Measurements from ENCODE around the gene TRIP11. TPM values are rescaled to one million over a fixed set of nuclear protein-coding genes. Genes with fewer than 3 reads are reported as not detected.

Gene TRIP11
- total RNA-seq, 2 experiments from 2014 or later, result 39.2 to 47.4 TPM

- H3K27ac Mint-ChIP-seq, result no peak overlapping the region
- no peak overlapping the region for H3K4me3 Mint-ChIP-seq
- no peaks in the 10 kb centered on the region for H3K27me3 Mint-ChIP-seq
- ATAC-seq (no peak), DNase-seq (no peak)
- CTCF ChIA-PET, result no interaction called here
- H3K4me1 Mint-ChIP-seq, result peaks cover 34% of the 10 kb centered on the region
- no peaks in the 10 kb centered on the region for H3K9me3 Mint-ChIP-seq (ENCODE audit: low read depth)
- H3K36me3 Mint-ChIP-seq, result peaks cover 18% of the 10 kb centered on the region
These were observed 4.0 kb downstream of the TRIP11 start for GRCh38 chr14:92035890-92036289.

GRCh38 chr14:92033906-92034687 lies 5.8 kb downstream of the TRIP11 start:
- no peak overlapping the region for H3K27ac Mint-ChIP-seq
- H3K36me3 Mint-ChIP-seq, result peaks cover 25% of the 10 kb centered on the region
- H3K4me1 Mint-ChIP-seq, result peaks cover 31% of the 10 kb centered on the region
- ATAC-seq, result no peak
- no peaks in the 10 kb centered on the region for H3K9me3 Mint-ChIP-seq (ENCODE audit: low read depth)
- no peak overlapping the region for H3K4me3 Mint-ChIP-seq
- no peaks in the 10 kb centered on the region for H3K27me3 Mint-ChIP-seq
- CTCF ChIA-PET, result interaction anchor here (1.2 kb wide), 1 partner anchor 16 kb away, joined by 4 read pairs; no protein-coding TSS in a partner anchor
- DNase-seq, result no peak

GRCh38 chr14:92033433-92033832 lies 6.4 kb downstream of the TRIP11 start:
- Mint-ChIP-seq H3K9me3 (ENCODE audit: low read depth) (no peaks in the 10 kb centered on the region), H3K4me1 (peaks cover 25% of the 10 kb centered on the region), H3K4me3 (no peak overlapping the region), H3K27ac (no peak overlapping the region), H3K36me3 (peaks cover 27% of the 10 kb centered on the region), H3K27me3 (no peaks in the 10 kb centered on the region)
- CTCF ChIA-PET, result interaction anchor here (0.7 to 1.2 kb wide), 2 partner anchors 15 to 756 kb away, joined by 4 read pairs; no protein-coding TSS in a partner anchor
- no peak for ATAC-seq
- no peak for DNase-seq

- no peak overlapping the region for H3K27ac Mint-ChIP-seq
- CTCF ChIA-PET, result interaction anchor here (0.6 kb wide), 1 partner anchor 32 kb away, joined by 3 read pairs; no protein-coding TSS in a partner anchor
- H3K9me3 Mint-ChIP-seq (ENCODE audit: low read depth), result no peaks in the 10 kb centered on the region
- H3K36me3 Mint-ChIP-seq, result peaks cover 36% of the 10 kb centered on the region
- H3K4me3 Mint-ChIP-seq, result no peak overlapping the region
- ATAC-seq (no peak), DNase-seq (no peak)
- H3K27me3 Mint-ChIP-seq, result no peaks in the 10 kb centered on the region
- H3K4me1 Mint-ChIP-seq, result peaks cover 15% of the 10 kb centered on the region
These were observed 13.2 kb downstream of the TRIP11 start for GRCh38 chr14:92026548-92027190.

- DNase-seq, result no peak
- Mint-ChIP-seq H3K36me3 (peaks cover 31% of the 10 kb centered on the region), H3K9me3 (ENCODE audit: low read depth) (no peaks in the 10 kb centered on the region), H3K4me1 (peaks cover 10% of the 10 kb centered on the region), H3K4me3 (no peak overlapping the region), H3K27ac (no peak overlapping the region), H3K27me3 (no peaks in the 10 kb centered on the region)
- ATAC-seq, result no peak
- CTCF ChIA-PET, result no interaction called here
These were observed 17.8 kb downstream of the TRIP11 start for GRCh38 chr14:92022036-92022435.

GRCh38 chr14:92021523-92021922 lies 18.3 kb downstream of the TRIP11 start:
- Mint-ChIP-seq H3K27ac (no peak overlapping the region), H3K27me3 (no peaks in the 10 kb centered on the region), H3K4me1 (peaks cover 7% of the 10 kb centered on the region), H3K4me3 (no peak overlapping the region), H3K36me3 (peaks cover 27% of the 10 kb centered on the region), H3K9me3 (ENCODE audit: low read depth) (no peaks in the 10 kb centered on the region)
- ATAC-seq (no peak), DNase-seq (no peak)
- CTCF ChIA-PET, result interaction anchor here (0.7 kb wide), 1 partner anchor 697 kb away, joined by 3 read pairs; no protein-coding TSS in a partner anchor

- DNase-seq (no peak), ATAC-seq (peak; percentile 27)
- Mint-ChIP-seq H3K4me3 (no peak overlapping the region), H3K4me1 (peaks cover 25% of the 10 kb centered on the region), H3K27me3 (no peaks in the 10 kb centered on the region), H3K27ac (peak overlapping the region; percentile 41), H3K9me3 (ENCODE audit: low read depth) (no peaks in the 10 kb centered on the region), H3K36me3 (peaks cover 48% of the 10 kb centered on the region)
- CTCF ChIA-PET, result no interaction called here
These were observed 25.8 kb downstream of the TRIP11 start for GRCh38 chr14:92014040-92014439.

- Mint-ChIP-seq H3K27ac (no peak overlapping the region), H3K27me3 (no peaks in the 10 kb centered on the region), H3K36me3 (peaks cover 53% of the 10 kb centered on the region), H3K9me3 (ENCODE audit: low read depth) (no peaks in the 10 kb centered on the region), H3K4me1 (peaks cover 24% of the 10 kb centered on the region), H3K4me3 (no peak overlapping the region)
- no peak for ATAC-seq
- CTCF ChIA-PET, result interaction anchor here (0.5 to 1.8 kb wide), 2 partner anchors 15 to 95 kb away, joined by 4 to 7 read pairs; no protein-coding TSS in a partner anchor
- DNase-seq, result no peak
These were observed 27.6 kb downstream of the TRIP11 start for GRCh38 chr14:92012121-92012748.

GRCh38 chr14:92010644-92011043 lies 29.2 kb downstream of the TRIP11 start:
- Mint-ChIP-seq H3K4me1 (peaks cover 25% of the 10 kb centered on the region), H3K36me3 (peaks cover 54% of the 10 kb centered on the region), H3K27ac (no peak overlapping the region), H3K9me3 (ENCODE audit: low read depth) (no peaks in the 10 kb centered on the region), H3K4me3 (no peak overlapping the region), H3K27me3 (no peaks in the 10 kb centered on the region)
- no peak for ATAC-seq
- CTCF ChIA-PET, result interaction anchor here (1.2 kb wide), 1 partner anchor 13 kb away, joined by 3 read pairs; no protein-coding TSS in a partner anchor
- DNase-seq, result no peak

GRCh38 chr14:92009604-92010003 lies 30.3 kb downstream of the TRIP11 start:
- H3K4me3 Mint-ChIP-seq, result no peak overlapping the region
- ATAC-seq (no peak), DNase-seq (no peak)
- H3K27ac Mint-ChIP-seq, result no peak overlapping the region
- H3K27me3 Mint-ChIP-seq, result no peaks in the 10 kb centered on the region
- CTCF ChIA-PET, result no interaction called here
- peaks cover 31% of the 10 kb centered on the region for H3K4me1 Mint-ChIP-seq
- no peaks in the 10 kb centered on the region for H3K9me3 Mint-ChIP-seq (ENCODE audit: low read depth)
- H3K36me3 Mint-ChIP-seq, result peaks cover 62% of the 10 kb centered on the region

- Mint-ChIP-seq H3K9me3 (ENCODE audit: low read depth) (no peaks in the 10 kb centered on the region), H3K27ac (no peak overlapping the region), H3K4me3 (no peak overlapping the region), H3K4me1 (peaks cover 19% of the 10 kb centered on the region), H3K36me3 (peaks cover 50% of the 10 kb centered on the region), H3K27me3 (no peaks in the 10 kb centered on the region)
- ATAC-seq (no peak), DNase-seq (no peak)
- CTCF ChIA-PET, result no interaction called here
These were observed 34.8 kb downstream of the TRIP11 start for GRCh38 chr14:92005019-92005418.

GRCh38 chr14:92004062-92004461 lies 35.8 kb downstream of the TRIP11 start:
- DNase-seq, result no peak
- Mint-ChIP-seq H3K4me3 (no peak overlapping the region), H3K27ac (no peak overlapping the region), H3K27me3 (no peaks in the 10 kb centered on the region), H3K36me3 (peaks cover 52% of the 10 kb centered on the region), H3K4me1 (peaks cover 27% of the 10 kb centered on the region), H3K9me3 (ENCODE audit: low read depth) (no peaks in the 10 kb centered on the region)
- ATAC-seq, result no peak
- CTCF ChIA-PET, result interaction anchor here (0.9 kb wide), 1 partner anchor 36 kb away, joined by 3 read pairs; the partner anchor contains the start of gene TRIP11
